Adrenal gland (tissue), 5 donors: Measurements from ENCODE around the gene TSPAN13.
"Not testable (repeated sequence)": the region's sequence is repeated elsewhere in the genome, so short reads cannot be mapped to it uniquely, and the experiment has no call there.

Experiments used
- POLR2A ChIP-seq, 2 donors: fragments of 450-650 bp; IDR thresholded peaks; one replicate each; pipeline ENCODE4 v1.6.1; 2017; ENCODE audit warnings: antibody characterized with exemption in 2 of 2, mild to moderate bottlenecking in 2 of 2, moderate library complexity in 1 of 2
- TF ChIP-seq, protein P1 (sequence below), 6 experiments: fragments of 450-650 bp in 4 of 6; fragments of 200-600 bp in 2 of 6; sonication (generic) in 1 of 6; IDR thresholded peaks; 1 replicate in 5 of 6; 2 replicates in 1 of 6; pipeline versions ENCODE4 v1.5.1 to v1.8.0; 2016 to 2021; ENCODE audit warnings: antibody characterized with exemption in 6 of 6, mild to moderate bottlenecking in 2 of 6, moderate library complexity in 1 of 6
- donor health status: DM: no; HTN: no; CAD: no.

GRCh38 chr7:16769994-16770393, 16.4 kb downstream of the TSPAN13 start:
- TF ChIP-seq, protein P1, sequence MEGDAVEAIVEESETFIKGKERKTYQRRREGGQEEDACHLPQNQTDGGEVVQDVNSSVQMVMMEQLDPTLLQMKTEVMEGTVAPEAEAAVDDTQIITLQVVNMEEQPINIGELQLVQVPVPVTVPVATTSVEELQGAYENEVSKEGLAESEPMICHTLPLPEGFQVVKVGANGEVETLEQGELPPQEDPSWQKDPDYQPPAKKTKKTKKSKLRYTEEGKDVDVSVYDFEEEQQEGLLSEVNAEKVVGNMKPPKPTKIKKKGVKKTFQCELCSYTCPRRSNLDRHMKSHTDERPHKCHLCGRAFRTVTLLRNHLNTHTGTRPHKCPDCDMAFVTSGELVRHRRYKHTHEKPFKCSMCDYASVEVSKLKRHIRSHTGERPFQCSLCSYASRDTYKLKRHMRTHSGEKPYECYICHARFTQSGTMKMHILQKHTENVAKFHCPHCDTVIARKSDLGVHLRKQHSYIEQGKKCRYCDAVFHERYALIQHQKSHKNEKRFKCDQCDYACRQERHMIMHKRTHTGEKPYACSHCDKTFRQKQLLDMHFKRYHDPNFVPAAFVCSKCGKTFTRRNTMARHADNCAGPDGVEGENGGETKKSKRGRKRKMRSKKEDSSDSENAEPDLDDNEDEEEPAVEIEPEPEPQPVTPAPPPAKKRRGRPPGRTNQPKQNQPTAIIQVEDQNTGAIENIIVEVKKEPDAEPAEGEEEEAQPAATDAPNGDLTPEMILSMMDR (IDR thresholded peaks at IDR 0.05), result not testable (repeated sequence)
- TF ChIP-seq POLR2A (IDR thresholded peaks at IDR 0.05), result not testable (repeated sequence)
